Activated CD8-positive, alpha-beta T cell treated with anti-CD3 and anti-CD28 coated beads for 36 hours (primary cell): ENCODE data around the gene RIC8B. TPM values are rescaled to one million over a fixed set of nuclear protein-coding genes. Genes with fewer than 3 reads are reported as not detected.

Source experiments
- ATAC-seq: fragments of 200-7000 bp; cut with Tn5 transposase; one replicate; pipeline ENCODE4 v1.10.0; 2021; ENCODE audit warnings: mild to moderate bottlenecking, moderate library complexity
- CTCF ChIA-PET: fragments of 350-600 bp; sonication (Branson Sonifier 250); formaldehyde crosslinking; loops from one replicate; lab custom pipeline; 2021; ENCODE audit warnings: antibody characterized with exemption; lab: Charles Lee
- POLR2A ChIA-PET: fragments of 350-600 bp; sonication (Branson Sonifier 250); formaldehyde crosslinking; loops from one replicate; lab custom pipeline; 2021; ENCODE audit warnings: antibody characterized with exemption; lab: Charles Lee
- DNase-seq: peaks from one replicate; pipeline ENCODE4 v3.0.0-alpha.2; 2020
- H3K27ac Mint-ChIP-seq: one replicate; pipeline ENCODE4 v1.8.0; 2021; ENCODE audit warnings: mild to moderate bottlenecking, mixed read lengths
- H3K27me3 Mint-ChIP-seq: one replicate; pipeline ENCODE4 v1.8.0; 2021; ENCODE audit warnings: mixed read lengths
- H3K36me3 Mint-ChIP-seq: one replicate; pipeline ENCODE4 v1.8.0; 2021; ENCODE audit warnings: low read depth, mixed read lengths
- H3K4me1 Mint-ChIP-seq: one replicate; pipeline ENCODE4 v1.8.0; 2021; ENCODE audit warnings: low read depth, mixed read lengths
- H3K4me3 Mint-ChIP-seq: one replicate; pipeline ENCODE4 v1.8.0; 2021; ENCODE audit warnings: mild to moderate bottlenecking, moderate library complexity, mixed read lengths
- H3K9me3 Mint-ChIP-seq: one replicate; pipeline ENCODE4 v1.8.0; 2021; ENCODE audit warnings: mixed read lengths
- CTCF ChIP-seq: fragments of 200-600 bp; IDR thresholded peaks from one replicate; pipeline ENCODE4 v1.8.0; 2022; ENCODE audit warnings: antibody characterized with exemption, mild to moderate bottlenecking
- intact Hi-C: fragments of 100-400 bp; cut with micrococcal nuclease; formaldehyde crosslinking; loops from one replicate; pipeline ENCODE4 v1.10.0; 2022
- total RNA-seq, 2 experiments: library from RNA; stranded (reverse); gene quantifications; one replicate each; pipeline ENCODE4 v1.2.3, GENCODE V29; 2021

RIC8B gene
- total RNA-seq, 2 experiments from 2014 or later: 10.4 to 11.0 TPM

- Mint-ChIP-seq H3K4me1 (peaks cover 5% of the 10 kb centered on the region), H3K9me3 (no peaks in the 10 kb centered on the region), H3K27ac (no peak overlapping the region), H3K36me3 (peaks cover 12% of the 10 kb centered on the region), H3K4me3 (no peak overlapping the region), H3K27me3 (no peaks in the 10 kb centered on the region)
- intact Hi-C loops: no loop called here
- no peak for TF ChIP-seq CTCF
- DNase-seq (no peak), ATAC-seq (no peak)
- POLR2A ChIA-PET: no interaction called here
- CTCF ChIA-PET: no interaction called here
These were observed 80.2 kb downstream of the RIC8B start for GRCh38 chr12:106854723-106855122.

GRCh38 chr12:106855221-106855758, 80.8 kb downstream of the RIC8B start:
- ATAC-seq (peak; percentile 86), DNase-seq (no peak)
- Mint-ChIP-seq H3K4me1 (peaks cover 1% of the 10 kb centered on the region), H3K4me3 (no peak overlapping the region), H3K27ac (no peak overlapping the region), H3K36me3 (peaks cover 13% of the 10 kb centered on the region), H3K9me3 (no peaks in the 10 kb centered on the region), H3K27me3 (no peaks in the 10 kb centered on the region)
- no peak for TF ChIP-seq CTCF
- ChIA-PET POLR2A (no interaction called here), CTCF (no interaction called here)
- intact Hi-C loops: no loop called here

GRCh38 chr12:106861984-106862916, 87.8 kb downstream of the RIC8B start:
- DNase-seq (no peak), ATAC-seq (no peak)
- intact Hi-C loops: no loop called here
- ChIA-PET POLR2A (no interaction called here), CTCF (no interaction called here)
- Mint-ChIP-seq H3K36me3 (peaks cover 11% of the 10 kb centered on the region), H3K27ac (no peak overlapping the region), H3K4me1 (no peaks in the 10 kb centered on the region), H3K9me3 (no peaks in the 10 kb centered on the region), H3K27me3 (no peaks in the 10 kb centered on the region), H3K4me3 (no peak overlapping the region)
- no peak for TF ChIP-seq CTCF

- TF ChIP-seq CTCF: no peak
- Mint-ChIP-seq H3K9me3 (no peaks in the 10 kb centered on the region), H3K27ac (no peak overlapping the region), H3K27me3 (no peaks in the 10 kb centered on the region), H3K4me1 (no peaks in the 10 kb centered on the region), H3K36me3 (peaks cover 14% of the 10 kb centered on the region), H3K4me3 (no peak overlapping the region)
- CTCF ChIA-PET: no interaction called here
- POLR2A ChIA-PET: no interaction called here
- ATAC-seq (no peak), DNase-seq (no peak)
- intact Hi-C loops: no loop called here
These were observed 88.7 kb downstream of the RIC8B start for GRCh38 chr12:106863189-106863588.

- no peaks in the 10 kb centered on the region for H3K27me3 Mint-ChIP-seq
- intact Hi-C loops: no loop called here
- no peak overlapping the region for H3K4me3 Mint-ChIP-seq
- peaks cover 11% of the 10 kb centered on the region for H3K36me3 Mint-ChIP-seq
- CTCF ChIA-PET: interaction anchor here (1.6 kb wide), 2 partner anchors 12 to 15 kb away, joined by 5 read pairs; no protein-coding TSS in a partner anchor
- H3K4me1 Mint-ChIP-seq: peaks cover under 1% of the 10 kb centered on the region
- H3K27ac Mint-ChIP-seq: no peak overlapping the region
- ATAC-seq (no peak), DNase-seq (no peak)
- TF ChIP-seq CTCF: no peak
- H3K9me3 Mint-ChIP-seq: no peaks in the 10 kb centered on the region
- POLR2A ChIA-PET: no interaction called here
These were observed 91.2 kb downstream of the RIC8B start for GRCh38 chr12:106865683-106866082.
